Superior temporal gyrus (tissue), 1 donor: ENCODE data around the gene ADAMTS18.
A peak's percentile ranks its signal among the peaks of the same experiment; 100 is the strongest.

ENCODE experiments used
- DNase-seq: peaks from one replicate; pipeline ENCODE4 v3.0.0-alpha.2; 2016; ENCODE audit errors: extremely low spot score

Gene ADAMTS18

GRCh38 chr16:77396461-77396860 is 38.4 kb downstream of the ADAMTS18 start:
- DNase-seq, result no peak

- DNase-seq, result no peak
Measured at GRCh38 chr16:77394699-77395098, 40.1 kb downstream of the ADAMTS18 start.

DNA sequence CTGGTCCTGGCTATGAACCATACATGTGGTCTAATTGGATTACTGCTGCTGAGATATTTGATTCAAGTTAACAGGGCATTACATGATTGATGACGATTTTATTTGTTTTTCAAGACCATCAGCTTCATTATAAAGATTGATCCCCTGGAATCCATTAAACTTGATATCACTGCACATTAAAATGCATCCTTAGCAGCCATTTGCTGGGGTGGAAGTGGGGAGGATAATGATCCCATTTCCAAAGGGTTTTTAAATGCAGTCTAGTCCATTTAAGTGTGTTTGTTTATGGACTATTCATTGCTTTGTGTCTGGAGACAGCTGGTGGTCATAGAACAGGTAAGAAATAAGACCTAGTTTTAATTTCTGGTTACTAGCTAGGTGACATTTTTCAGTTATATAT is 40.9 kb downstream of the ADAMTS18 start:
- no peak for DNase-seq

DNA sequence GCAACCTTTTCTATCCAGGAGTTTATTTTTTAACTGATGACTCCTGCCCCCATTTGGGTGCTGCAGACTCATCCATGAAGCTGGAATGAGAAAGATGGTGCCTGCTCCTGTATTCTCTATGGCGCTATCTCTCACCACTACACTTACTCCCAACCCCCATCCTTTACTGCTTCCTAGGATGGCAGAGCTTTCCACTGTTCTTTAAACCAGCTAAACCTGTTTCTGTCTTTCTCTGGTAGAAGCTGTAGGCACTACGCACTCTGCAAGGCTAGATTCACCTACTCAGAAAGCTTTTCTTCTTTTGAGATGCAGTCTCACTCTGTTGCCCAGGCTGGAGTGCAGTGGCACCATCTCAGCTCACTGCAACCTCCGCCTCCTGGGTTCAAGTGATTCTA is 47.0 kb downstream of the ADAMTS18 start:
- DNase-seq, result no peak

GRCh38 chr16:77386831-77387814 is 47.7 kb downstream of the ADAMTS18 start:
- DNase-seq, result no peak

DNA sequence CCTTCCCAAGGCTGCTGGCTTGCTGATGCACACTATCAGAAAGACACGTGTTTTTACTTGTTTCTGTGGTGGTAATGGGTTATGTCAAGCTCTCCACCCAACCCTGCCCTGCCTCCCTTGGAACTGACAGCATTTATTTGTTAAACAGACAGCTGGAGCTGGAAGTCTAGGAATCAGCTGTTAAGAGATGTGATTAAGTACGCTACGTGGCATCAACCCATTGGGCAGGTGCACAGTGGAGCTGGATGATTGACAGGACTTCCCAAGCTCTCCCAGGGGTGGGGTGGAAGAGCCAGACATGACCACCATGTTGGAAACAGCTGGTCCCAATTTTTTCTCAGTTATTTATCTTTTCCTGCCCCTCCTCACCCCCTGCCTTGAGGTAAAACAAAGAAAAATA is 49.4 kb downstream of the ADAMTS18 start:
- no peak for DNase-seq

- DNase-seq, result no peak
Measured at GRCh38 chr16:77383606-77384187, 51.1 kb downstream of the ADAMTS18 start.

- DNase-seq, result no peak
Measured at GRCh38 chr16:77376358-77376757, 58.5 kb downstream of the ADAMTS18 start.

GRCh38 chr16:77375396-77375795 is 59.4 kb downstream of the ADAMTS18 start:
- no peak for DNase-seq

- no peak for DNase-seq
Measured at GRCh38 chr16:77374384-77374783, 60.5 kb downstream of the ADAMTS18 start.

GRCh38 chr16:77373726-77374125 is 61.1 kb downstream of the ADAMTS18 start:
- no peak for DNase-seq

- no peak for DNase-seq
Measured at GRCh38 chr16:77364770-77365169, 70.1 kb downstream of the ADAMTS18 start.

- peak; percentile 79 for DNase-seq
Measured at GRCh38 chr16:77359065-77359502, 75.8 kb downstream of the ADAMTS18 start.

DNA sequence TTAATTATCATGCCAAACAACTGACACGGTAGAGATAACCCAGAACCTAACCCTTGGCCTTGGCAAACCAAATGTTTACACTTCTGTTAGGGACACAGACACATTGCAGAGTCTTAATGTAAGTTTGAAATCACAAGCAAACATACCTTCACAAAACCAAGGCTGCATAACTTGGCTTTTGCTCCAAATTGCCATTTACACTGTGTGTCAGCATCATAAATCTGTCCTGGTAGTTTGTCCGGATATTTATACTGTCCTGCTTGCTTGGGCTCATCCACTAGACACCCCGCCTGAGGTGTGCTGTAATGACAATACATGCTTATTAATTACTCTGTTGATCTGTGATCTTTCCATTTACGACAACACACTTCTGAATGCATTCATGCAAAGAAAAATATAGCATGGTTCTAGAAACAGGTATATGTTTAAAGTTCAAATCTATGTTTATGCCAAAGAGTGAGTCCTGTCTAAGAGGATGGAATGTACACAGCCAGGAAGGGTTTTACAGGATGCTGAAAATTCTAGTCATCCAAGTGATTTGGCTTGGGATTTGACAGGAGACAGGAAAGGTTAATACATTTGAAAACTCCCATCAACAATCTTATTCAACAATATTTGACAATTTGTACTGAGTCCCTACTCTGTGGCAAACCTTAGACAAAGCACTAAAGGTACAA is 81.1 kb downstream of the ADAMTS18 start:
- DNase-seq, result no peak

DNA sequence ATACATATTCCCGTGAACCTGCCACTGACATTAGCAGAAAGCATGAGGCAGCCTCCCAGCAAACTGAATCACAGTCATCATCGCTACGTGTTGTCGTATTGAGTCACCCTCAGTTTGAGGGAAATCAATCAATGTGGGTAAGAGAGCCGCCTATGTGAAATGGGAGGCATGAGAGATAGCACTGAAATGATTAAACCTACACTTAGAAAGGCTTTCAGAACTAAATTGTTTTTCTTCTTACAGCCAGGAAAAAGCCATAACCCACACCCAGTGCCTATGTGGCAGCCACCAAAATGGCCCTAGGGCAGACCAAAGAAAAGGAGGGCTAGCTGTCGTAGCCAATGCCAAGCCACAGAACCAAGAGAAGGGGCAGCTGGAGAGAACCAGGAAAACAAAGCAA is 90.5 kb downstream of the ADAMTS18 start:
- DNase-seq, result no peak

DNA sequence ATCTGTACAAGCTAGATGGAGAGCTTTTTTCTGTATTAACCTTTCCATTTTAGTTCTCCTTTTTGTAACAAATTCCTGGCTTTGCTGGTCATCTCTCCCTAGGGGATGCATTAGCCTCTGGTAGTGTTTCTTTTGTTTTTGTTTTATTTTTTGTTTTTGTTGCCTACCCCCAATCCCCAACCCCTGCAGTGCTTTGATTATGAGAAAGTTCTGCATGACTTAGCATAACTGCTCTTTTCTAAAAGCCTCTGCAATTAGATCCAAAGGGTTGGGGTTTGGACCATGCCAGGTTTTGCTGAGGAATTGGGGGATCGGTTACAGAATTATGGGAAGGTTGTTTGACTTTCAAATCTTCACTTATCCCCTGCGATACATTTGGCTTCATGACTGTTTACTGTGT is 98.2 kb downstream of the ADAMTS18 start:
- DNase-seq, result no peak

GRCh38 chr16:77335652-77336234 is 99.1 kb downstream of the ADAMTS18 start:
- no peak for DNase-seq

DNA sequence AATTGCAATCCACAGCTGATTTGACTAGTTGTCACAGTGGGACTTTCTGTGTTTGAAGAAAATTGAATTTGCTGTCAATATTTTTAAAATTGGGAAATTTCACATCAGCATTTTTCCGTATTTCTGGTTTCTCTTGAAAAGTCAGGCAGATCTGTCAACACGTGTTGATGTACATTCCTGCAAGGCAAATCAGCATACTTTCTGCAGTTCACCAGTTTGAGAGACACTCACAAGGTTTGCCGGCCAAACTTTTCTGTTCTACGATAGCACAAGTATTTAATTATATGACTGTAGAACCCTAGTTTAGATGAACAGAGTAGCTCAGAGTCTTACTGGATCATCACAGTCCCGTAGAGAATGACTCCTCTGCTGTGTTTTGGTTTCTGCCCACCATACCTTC is 102.0 kb downstream of the ADAMTS18 start:
- no peak for DNase-seq

GRCh38 chr16:77331802-77332586 is 102.8 kb downstream of the ADAMTS18 start:
- DNase-seq, result no peak

DNA sequence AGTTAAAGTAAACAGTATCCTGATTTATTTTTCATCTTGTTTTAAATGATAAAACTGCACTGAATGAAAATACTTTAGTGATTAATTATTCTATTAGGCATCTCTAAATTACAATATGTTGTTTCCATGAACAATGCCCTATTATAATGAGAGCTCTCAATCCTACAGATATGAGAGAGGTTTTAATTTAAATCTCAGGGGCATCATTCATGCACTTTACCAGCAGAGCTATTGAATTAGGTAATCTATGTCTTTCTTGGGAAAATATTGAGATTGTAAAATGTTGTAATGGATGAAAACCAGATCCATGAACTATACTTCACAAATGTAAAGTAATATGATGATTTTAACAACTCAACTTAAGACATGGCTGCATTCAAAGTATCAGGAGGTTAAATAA is 103.8 kb downstream of the ADAMTS18 start:
- no peak for DNase-seq

DNA sequence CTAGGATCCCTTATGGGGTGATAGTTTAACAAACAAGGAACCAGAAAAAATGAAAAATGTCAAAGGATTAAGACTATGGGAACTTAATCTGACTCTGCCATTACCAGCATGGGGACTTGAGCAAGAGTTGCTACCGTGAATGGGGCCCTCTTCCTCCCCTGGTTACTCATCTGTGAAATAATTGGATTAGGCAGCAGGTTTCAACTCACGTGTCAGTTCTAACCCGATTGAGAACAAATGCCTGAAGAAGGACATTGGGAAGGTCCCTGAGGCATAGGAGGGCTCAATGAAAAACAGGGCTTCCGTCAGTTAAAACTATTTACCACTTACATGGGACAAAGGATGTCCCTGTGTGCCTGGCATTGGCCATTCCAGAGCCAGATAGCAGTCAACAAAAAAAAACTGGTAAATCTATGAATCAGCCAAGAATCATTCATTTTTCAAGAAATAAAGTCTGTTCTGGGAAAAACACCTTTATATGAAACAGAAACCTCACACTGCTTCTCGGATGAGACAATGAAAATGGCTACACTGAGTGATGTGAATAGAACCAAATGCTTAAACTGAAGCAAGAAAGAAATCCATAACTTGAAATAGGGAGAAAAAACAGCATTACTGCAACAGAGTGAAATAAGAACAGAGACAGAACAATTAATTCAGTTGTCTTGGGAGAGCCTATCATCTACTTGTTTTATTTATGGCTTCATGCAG is 104.3 kb downstream of the ADAMTS18 start:
- no peak for DNase-seq
